HL-60 (cell line): ENCODE measurements around the gene PLGRKT.

ENCODE experiments used
- DNase-seq, 2 experiments: peaks; one replicate each; pipeline ENCODE4 v3.0.0-alpha.2; 2010 to 2020; ENCODE audit warnings: low read depth in 1 of 2, low spot score in 1 of 2
- H3K27ac ChIP-seq: fragments of 250-450 bp; sonication (Bioruptor Pico); replicated peaks from 2 replicates; pipeline ENCODE4 v1.5.1; 2020; ENCODE audit warnings: mild to moderate bottlenecking, moderate library complexity
- H3K27me3 ChIP-seq: fragments of 250-450 bp; sonication (Bioruptor Pico); 2 replicates; pipeline ENCODE4 v1.5.1; 2021; ENCODE audit warnings: mild to moderate bottlenecking, moderate library complexity; ENCODE audit not compliant: insufficient read depth, poor library complexity, severe bottlenecking
- H3K4me3 ChIP-seq: replicated peaks from 2 replicates; pipeline ENCODE4 v1.5.1; 2011; ENCODE audit warnings: mild to moderate bottlenecking, control low read depth, low read length; ENCODE audit not compliant: insufficient read depth
- GABPA ChIP-seq: IDR thresholded peaks from 2 replicates; pipeline ENCODE4 v1.6.1; 2012; ENCODE audit warnings: low read depth
- POLR2AphosphoS5 ChIP-seq: IDR thresholded peaks from 2 replicates; pipeline ENCODE4 v1.6.1; 2012; ENCODE audit warnings: low read depth
- REST ChIP-seq: IDR thresholded peaks from 2 replicates; pipeline ENCODE4 v1.6.1; 2012; ENCODE audit warnings: low read depth; ENCODE audit not compliant: insufficient replicate concordance
- SPI1 ChIP-seq: IDR thresholded peaks from 2 replicates; pipeline ENCODE4 v1.6.1; 2012; ENCODE audit warnings: low read depth, mild to moderate bottlenecking, borderline replicate concordance
- TF ChIP-seq, protein P1 (sequence below): IDR thresholded peaks from one replicate; pipeline ENCODE4 v1.5.1; 2011; ENCODE audit warnings: low read length, control low read depth, inconsistent platforms; ENCODE audit not compliant: insufficient read depth

Gene PLGRKT

DNA sequence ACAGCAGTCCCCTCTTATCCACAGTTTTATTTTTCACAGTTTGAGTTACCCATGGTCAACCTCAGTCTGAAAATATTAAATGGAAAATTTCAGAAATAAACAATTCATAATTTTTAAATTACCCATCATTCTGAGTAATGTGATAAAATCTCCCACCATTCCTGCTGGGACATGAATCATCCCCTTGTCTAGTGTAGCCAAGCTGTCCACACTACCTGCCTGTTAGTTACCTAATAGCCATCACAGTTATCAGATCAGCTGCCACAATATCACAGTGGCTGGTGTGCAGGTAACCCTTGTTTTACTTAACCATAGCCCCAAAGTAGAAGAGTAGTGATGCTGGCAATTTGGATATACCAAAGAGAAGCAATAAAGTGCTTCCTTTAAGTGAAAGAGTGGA, 10.7 kb downstream of the PLGRKT start:
- H3K4me3 ChIP-seq, result no peak overlapping the region
- no peak overlapping the region for H3K27ac ChIP-seq
- no peak for DNase-seq
- TF ChIP-seq REST (no peak), POLR2AphosphoS5 (no peak), SPI1 (no peak), GABPA (no peak)
- TF ChIP-seq, protein P1, sequence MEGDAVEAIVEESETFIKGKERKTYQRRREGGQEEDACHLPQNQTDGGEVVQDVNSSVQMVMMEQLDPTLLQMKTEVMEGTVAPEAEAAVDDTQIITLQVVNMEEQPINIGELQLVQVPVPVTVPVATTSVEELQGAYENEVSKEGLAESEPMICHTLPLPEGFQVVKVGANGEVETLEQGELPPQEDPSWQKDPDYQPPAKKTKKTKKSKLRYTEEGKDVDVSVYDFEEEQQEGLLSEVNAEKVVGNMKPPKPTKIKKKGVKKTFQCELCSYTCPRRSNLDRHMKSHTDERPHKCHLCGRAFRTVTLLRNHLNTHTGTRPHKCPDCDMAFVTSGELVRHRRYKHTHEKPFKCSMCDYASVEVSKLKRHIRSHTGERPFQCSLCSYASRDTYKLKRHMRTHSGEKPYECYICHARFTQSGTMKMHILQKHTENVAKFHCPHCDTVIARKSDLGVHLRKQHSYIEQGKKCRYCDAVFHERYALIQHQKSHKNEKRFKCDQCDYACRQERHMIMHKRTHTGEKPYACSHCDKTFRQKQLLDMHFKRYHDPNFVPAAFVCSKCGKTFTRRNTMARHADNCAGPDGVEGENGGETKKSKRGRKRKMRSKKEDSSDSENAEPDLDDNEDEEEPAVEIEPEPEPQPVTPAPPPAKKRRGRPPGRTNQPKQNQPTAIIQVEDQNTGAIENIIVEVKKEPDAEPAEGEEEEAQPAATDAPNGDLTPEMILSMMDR, result no peak
- no peaks in the 10 kb centered on the region for H3K27me3 ChIP-seq

DNA sequence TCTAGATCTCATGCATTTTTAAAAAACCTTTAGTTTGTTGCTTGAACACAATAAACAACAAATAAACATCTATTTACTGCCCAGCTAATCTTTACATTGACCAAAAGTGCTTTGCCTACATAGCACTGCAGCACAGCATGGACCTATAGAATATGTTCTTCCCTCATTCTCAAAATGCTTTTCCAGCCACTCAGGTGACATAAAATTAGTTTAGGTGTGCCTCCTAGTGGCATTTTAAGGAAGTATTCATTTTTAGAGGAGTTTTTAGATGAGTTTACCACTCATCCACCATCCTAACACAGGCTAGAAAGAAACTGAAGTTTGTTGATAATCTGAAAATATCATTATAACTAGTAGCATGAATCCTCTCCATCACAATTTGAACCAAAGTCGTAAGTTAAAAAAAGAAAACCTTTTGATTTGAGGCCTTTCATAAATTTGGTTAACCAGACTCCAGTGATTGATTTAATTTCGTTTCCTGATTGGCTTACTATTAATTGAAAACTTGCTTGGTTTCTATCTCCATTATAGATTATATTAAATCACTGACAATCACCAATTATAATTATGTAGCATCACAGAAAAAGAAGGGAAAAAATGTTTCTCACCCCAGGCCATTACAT, 12.6 kb downstream of the PLGRKT start:
- peak in 1 of 2 experiments; percentile 9 for DNase-seq
- no peak for TF ChIP-seq POLR2AphosphoS5
- TF ChIP-seq SPI1, result no peak
- TF ChIP-seq REST, result no peak
- TF ChIP-seq, protein P1, result no peak
- TF ChIP-seq GABPA, result no peak
- no peaks in the 10 kb centered on the region for H3K27me3 ChIP-seq
- H3K27ac ChIP-seq, result no peak overlapping the region
- H3K4me3 ChIP-seq, result no peak overlapping the region

DNA sequence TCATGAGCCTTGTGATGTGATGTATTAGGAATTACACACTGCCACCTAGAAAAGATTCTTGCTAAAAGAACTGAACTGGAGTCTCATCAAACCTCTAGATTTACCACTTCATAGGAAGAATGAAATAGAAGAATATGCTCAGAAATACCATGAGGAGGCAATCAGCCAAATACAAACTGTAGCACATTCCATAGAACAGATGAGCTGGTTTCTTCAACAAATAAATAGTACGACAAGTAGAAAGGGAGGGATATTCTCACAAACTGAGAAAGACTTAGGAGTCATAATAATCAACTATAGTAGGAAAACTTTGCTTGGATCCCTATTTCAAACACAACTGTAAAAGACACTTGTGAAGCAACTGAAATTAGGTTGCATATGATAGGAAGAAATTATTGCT, 15.4 kb downstream of the PLGRKT start:
- no peak for TF ChIP-seq SPI1
- TF ChIP-seq, protein P1, result no peak
- no peak for TF ChIP-seq POLR2AphosphoS5
- TF ChIP-seq REST, result no peak
- TF ChIP-seq GABPA, result no peak
- H3K27ac ChIP-seq, result no peak overlapping the region
- H3K27me3 ChIP-seq, result no peaks in the 10 kb centered on the region
- no peak overlapping the region for H3K4me3 ChIP-seq
- no peak for DNase-seq
